Measurements from ENCODE around the gene GET4.

DNA sequence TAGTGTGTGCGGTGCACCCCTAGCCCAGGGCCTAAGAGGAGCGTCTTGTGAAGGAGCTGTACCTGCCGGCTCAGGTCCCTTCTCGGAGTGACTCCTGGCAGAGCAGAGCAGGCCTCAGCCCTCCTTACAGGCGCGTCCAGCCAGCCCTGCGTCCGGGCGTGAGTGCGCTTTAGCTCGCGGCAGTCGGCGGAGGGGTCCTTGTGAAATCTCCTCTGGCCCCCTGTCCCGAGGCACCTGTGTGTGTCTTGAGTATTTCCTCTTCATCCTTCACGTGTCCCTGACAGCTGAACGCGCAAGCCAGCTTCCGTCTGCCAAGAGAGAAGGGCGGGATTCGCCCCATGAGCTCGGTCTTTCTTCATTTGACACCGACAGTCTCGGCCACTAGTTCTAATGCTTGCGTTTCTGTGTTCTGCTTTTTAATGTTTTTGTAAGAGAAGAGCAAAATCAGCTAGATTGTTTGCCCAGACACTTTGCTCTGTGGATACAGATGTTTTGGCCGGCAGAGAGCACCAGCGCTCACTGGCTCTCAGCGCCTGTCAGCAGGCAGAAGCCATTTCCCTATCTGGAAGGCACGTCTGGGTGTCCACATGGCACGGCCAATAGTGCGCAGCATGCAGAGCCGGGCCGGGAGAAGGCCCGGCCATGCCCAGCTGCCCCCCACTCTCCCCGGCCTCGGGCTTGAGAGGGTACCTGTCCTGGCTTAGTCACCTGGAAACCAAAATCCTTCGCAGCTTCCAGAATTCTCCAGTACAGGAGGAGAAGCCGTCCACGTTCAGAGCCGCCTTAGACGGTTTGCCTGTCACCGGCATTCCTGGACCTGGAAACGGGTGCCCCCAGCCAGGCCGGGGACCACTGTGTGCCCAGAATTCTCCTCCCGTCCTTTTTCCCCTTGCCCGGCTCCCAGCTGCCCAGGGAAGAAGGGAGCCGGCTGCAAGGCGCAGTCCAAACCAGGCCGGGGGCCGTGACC, 7.0 kb downstream of the GET4 start:
- no peak for TF ChIP-seq EZH2 (IDR thresholded peaks at IDR 0.05; ENCODE audit: low read depth)
- TF ChIP-seq, protein P1, sequence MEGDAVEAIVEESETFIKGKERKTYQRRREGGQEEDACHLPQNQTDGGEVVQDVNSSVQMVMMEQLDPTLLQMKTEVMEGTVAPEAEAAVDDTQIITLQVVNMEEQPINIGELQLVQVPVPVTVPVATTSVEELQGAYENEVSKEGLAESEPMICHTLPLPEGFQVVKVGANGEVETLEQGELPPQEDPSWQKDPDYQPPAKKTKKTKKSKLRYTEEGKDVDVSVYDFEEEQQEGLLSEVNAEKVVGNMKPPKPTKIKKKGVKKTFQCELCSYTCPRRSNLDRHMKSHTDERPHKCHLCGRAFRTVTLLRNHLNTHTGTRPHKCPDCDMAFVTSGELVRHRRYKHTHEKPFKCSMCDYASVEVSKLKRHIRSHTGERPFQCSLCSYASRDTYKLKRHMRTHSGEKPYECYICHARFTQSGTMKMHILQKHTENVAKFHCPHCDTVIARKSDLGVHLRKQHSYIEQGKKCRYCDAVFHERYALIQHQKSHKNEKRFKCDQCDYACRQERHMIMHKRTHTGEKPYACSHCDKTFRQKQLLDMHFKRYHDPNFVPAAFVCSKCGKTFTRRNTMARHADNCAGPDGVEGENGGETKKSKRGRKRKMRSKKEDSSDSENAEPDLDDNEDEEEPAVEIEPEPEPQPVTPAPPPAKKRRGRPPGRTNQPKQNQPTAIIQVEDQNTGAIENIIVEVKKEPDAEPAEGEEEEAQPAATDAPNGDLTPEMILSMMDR (conservative IDR thresholded peaks at IDR 0.05), result no peak
